Cerebellar cortex (tissue), 1 donor: Measurements from ENCODE around the gene FHOD3.
"Not testable (repeated sequence)": the region's sequence is repeated elsewhere in the genome, so short reads cannot be mapped to it uniquely, and the experiment has no call there.

Experiments used
- DNase-seq: peaks from one replicate; pipeline ENCODE4 v3.0.0-alpha.2; 2015; ENCODE audit warnings: low spot score

The FHOD3 gene

DNA sequence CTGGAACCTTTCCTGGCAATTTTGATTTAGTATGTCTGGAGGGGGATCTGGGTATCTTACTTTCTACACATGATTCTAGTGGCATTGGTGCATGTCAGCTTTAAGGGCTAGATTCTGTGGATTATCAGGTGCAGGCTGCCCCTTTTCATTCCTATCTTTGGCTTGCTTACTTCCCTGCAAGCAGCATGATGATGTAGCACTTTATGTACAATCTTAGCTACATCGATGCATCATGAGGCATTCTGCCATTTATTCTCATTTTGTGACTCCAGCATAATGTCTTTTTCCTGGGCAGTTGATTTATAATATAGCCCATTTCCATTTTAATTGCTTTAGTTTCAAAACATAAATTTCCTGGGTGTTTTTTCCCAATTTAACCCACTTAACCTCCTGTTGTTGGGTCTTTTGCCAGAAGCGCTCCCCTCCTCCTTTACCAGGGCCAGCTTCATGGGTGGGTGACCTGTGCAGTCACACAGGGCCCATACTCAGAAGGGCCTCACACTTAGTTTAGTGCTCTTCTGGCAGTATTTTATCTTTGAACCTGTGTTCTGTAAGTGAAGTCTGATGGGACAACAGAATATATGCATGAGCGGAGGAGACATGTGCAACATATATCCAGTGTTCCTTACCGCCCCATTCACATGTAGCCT, 495.2 kb downstream of the FHOD3 start:
- no peak for DNase-seq

DNA sequence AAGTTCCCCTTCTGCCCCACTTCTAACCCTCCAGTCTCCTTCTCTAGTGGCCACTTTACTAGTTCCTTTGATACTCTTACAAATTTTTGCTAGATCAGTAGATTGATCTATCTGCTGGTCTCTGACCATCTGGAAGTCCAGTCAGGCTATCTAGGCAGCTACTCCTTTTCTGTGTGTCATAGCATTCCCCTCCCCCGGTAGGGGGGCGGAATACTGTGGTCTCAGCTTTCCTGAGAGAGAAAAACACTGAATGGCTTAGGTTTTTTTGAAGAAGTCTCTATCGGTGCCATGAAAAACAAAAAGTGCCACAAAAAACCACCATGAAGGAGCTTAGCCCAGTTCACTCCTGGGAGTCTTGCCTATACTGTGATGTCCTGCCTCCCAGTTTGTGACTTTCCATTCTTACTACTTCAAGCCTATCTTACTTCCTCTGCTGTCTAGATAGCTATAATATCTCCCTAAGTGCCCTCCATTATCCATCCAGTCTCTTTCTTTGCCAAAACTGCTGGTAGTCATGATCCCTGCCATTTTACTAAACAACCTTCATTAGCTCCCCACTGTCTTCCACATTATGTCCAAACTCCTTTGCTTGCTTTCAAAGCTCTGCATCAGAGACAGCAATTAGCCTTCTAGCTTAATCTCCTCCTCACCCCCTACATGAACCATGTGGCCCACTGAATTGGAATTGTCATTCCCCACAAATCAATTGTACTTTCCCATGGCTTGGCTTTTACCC, 501.4 kb downstream of the FHOD3 start:
- DNase-seq: no peak

- no peak for DNase-seq
Measured at GRCh38 chr18:36805105-36805504, 507.6 kb downstream of the FHOD3 start.

DNA sequence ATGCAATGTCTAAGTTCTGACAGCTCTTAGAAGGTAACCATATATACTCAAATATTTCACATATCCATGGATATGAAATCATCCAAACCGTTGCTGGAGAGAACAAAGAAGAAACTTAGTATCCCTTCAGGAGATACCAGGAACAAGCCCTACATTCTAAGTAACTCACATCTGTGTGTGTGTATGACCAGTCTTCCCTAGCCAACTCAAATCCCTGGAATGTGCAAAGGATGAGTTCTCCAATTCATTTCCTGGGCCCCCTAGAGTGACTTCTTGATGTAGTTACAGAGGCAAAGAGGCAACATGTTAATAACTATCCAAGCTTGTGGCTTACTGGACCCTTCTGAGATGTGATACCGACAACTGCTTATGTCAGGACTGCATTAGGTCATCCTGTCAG, 511.2 kb downstream of the FHOD3 start:
- DNase-seq: no peak

GRCh38 chr18:36809590-36810381, 512.3 kb downstream of the FHOD3 start:
- DNase-seq: peak; percentile 88

DNA sequence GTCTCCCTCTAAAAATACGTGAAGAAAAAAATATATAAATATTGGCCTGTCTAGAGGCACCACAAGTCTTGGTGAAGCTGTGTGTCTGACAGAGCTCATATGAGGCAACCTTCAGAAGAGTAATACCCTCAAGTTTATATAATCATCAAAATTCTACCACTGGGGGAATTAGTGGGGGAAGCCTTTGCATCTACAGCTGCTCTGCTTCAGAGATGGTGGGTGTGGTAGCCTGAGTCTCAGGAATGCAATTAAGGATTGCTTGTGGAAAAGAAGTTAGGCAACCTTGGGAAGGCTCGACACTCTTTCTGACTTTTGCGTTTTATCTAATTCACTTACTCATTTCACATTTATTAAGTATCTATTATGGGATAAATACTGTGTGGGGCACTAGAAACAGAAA, 513.9 kb downstream of the FHOD3 start:
- DNase-seq: no peak

GRCh38 chr18:36811955-36812354, 514.4 kb downstream of the FHOD3 start:
- no peak for DNase-seq

- DNase-seq: no peak
Measured at GRCh38 chr18:36812678-36813077, 515.2 kb downstream of the FHOD3 start.

DNA sequence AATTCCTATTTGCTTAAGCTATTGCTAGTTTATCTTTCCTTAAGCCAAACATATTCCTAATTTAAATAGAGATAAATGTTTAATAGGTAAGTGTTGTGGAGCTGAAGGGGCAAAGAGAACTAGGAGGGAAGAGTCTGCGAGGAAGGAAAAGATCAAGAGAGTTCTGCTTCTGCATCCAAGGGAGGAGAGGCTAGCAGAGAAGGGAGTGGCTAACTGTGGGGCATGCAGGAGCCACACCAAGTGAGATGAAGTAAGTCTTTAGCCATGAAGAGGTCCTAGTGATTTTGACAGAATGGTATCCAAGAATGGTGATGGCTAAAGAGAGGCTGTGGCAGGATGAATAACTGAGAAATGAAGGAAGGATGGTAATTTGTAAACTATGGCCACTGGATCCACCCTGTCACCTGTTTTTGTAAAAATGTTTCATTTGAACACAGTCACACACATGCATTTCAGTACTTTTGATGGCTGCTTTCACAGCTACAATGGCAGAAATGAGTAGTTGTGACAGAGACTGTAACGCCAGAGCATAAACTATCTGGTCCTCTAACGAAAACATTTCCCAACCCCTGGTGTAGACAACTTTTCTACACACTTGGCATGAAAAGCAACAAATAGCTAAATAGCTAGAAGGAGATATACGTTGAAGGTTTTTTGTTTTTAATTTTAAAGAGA, 515.7 kb downstream of the FHOD3 start:
- no peak for DNase-seq

DNA sequence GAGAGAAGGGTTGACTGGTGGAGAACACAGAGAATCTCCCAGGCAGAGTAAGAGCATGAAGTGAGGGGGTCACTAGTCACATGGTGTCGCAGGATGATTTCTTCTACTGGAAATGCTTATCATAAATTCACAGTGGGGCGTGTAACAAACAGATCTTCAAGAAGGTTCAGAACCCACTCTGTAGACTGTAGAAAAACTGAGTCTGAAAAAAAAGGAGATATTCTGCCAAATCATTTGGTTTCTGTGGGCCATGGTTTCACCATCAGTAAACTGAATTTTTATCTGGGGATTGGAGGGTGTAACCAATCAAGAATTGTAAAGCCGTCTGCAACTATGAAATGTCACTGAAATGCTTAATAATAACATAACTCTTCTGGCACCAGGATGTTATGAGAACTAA, 516.3 kb downstream of the FHOD3 start:
- DNase-seq: no peak

GRCh38 chr18:36814994-36815393, 517.5 kb downstream of the FHOD3 start:
- no peak for DNase-seq

- DNase-seq: not testable (repeated sequence)
Measured at GRCh38 chr18:36816096-36816495, 518.6 kb downstream of the FHOD3 start.

- no peak for DNase-seq
Measured at GRCh38 chr18:36817039-36817438, 519.5 kb downstream of the FHOD3 start.

- no peak for DNase-seq
Measured at GRCh38 chr18:36818652-36819051, 521.1 kb downstream of the FHOD3 start.

DNA sequence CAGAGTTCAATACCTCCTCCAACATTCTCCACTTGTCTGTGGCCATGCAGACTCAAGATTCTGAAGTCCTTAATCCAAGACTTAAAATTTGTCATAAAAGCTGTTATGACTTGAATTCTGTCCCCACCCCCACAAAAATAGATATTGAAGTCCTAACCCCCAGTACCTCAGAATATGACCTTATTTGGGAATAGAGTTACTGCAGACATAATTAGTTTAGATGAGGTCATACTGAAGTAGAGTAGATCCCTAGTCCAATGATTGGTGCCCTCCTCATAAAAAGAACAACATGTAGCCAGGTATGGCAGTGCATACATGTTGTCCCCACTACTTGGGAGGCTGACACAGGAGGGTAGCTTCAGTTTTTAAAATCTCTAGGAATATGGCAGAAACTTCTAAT, 522.1 kb downstream of the FHOD3 start:
- no peak for DNase-seq

DNA sequence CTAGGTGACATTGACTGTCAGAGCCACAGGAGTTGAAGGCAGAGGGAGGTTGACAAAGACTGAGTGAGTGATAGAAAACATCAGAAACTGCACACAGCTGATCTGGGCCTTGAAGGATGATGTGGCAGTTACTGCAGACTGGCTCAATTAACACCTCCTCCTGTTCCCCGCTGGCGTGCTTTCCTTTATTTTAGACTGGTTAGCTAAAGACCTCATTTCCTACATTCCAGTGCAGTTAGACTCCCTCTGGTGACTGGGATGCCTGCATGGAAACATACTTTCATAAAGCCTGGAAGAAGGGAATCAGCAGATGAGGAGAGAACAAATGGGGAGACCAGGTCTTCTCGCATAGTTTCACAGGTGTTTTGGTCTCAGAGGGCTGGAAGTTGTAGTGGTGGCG, 524.2 kb downstream of the FHOD3 start:
- DNase-seq: no peak

DNA sequence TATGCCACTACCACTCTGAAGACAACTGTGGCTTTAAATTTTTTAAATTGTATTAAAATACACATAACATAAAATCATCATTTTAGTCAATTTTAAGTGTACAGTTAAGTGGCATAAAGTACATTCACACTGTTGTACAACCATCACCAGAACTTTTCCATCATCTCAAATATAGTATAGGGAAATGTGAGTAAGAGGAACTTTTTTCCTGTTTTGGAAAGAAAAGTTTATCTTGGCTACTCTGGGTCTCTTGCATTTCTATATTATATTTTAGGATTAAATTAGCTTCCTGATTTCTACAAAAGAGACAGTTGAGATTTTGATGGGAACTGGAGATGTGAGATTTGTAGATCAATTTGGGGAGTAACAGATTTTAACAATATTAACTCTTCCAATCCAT, 528.0 kb downstream of the FHOD3 start:
- DNase-seq: no peak

DNA sequence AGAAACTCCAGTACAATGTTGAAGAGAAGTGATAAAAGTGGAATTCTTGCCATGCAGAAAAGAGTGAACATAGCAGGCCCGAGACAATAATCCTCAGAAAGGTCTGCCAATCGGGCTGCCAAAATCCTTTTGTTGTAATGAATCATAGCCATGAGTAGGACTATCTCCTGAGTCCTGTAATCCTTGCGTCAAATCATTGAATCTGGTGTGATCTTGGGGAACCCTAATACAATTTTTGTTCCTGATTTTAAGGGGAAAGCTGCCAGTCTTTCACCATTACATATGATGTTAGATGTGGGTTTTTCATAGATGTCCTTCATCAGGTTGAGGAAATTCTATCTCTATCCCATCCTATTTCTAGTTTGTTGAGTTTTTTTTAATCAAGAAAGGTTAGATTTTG, 529.0 kb downstream of the FHOD3 start:
- no peak for DNase-seq

DNA sequence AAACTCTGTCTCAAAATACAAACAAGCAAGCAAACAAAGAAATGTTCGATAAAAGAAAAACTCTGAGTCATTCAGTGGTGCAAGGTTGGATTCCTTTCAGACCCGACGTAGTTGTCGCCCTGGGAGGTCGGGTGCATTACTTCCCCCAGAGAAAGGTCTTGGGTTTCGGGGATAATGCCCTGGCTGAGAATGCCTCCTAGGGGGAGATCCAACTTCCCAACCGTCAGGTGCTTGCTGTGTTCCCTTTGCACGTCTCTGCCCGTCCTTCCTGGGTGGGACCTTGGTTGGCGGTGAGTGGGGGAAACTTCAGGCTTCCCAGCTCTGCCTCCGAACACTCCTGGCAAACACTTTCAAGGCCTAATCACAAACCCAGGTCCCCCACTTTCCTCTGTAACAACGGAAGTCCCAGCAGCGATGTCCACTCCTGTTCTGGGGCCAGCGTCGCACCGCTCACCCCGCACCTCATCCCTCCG, 530.7 kb downstream of the FHOD3 start:
- no peak for DNase-seq

DNA sequence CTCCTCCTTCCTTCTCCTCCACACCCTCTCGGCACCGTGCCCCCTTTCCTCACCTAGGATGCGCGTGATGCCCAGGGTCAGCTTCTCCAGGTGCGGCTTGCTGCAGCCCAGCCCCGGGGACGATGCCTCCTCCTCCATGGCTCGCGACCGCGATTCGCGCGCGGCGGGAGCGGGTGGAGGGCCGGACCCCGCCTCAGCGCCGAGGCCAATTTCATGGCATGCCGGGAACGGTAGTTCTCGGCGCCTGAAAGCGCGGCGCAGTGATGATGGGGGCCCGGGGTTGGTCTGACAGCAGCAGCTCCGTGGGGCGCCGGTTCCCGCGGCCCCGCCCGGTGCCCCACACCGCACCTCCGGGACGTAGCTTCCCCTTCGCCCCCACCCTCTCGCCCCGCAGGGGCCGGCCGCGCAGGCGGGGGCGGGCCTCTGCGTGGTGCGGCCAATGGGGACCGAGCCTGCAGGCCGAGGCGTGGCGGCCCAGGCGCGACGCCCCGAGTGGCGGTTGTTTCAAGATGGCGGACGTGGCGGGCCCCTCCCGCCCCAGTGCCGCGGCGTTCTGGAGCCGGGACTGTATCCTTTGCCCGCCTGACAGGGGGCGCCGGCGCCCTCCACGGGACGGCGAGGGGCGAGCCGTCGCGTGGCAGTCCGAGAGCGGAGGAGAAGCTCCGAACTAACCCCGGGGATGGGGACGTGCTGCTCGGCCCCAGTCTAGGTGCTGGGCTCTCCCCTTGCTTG, 531.3 kb downstream of the FHOD3 start, which contains the start of the genes KIAA1328 and TPGS2:
TSS of gene KIAA1328 (plus strand) at position 498 of the 732 bp plus-strand sequence. CDS start at position 510, 12 bp downstream.
TSS of gene TPGS2 (minus strand) at position 373 of the 732 bp plus-strand sequence. CDS start at position 138, 235 bp downstream.
- DNase-seq: peak; percentile 88
